Stimulated activated CD8-positive, alpha-beta memory T cell treated with anti-CD3 and anti-CD28 coated beads, Interleukin-15, amount 100 ng/mL, for 1 hour (primary cell): ENCODE results near the gene LPAR3.
"Not testable (repeated sequence)": the region's sequence is repeated elsewhere in the genome, so short reads cannot be mapped to it uniquely, and the experiment has no call there.

Experiments used
- DNase-seq: peaks from one replicate; pipeline ENCODE4 v3.0.0-alpha.2; 2020; ENCODE audit warnings: low read depth

The LPAR3 gene

DNA sequence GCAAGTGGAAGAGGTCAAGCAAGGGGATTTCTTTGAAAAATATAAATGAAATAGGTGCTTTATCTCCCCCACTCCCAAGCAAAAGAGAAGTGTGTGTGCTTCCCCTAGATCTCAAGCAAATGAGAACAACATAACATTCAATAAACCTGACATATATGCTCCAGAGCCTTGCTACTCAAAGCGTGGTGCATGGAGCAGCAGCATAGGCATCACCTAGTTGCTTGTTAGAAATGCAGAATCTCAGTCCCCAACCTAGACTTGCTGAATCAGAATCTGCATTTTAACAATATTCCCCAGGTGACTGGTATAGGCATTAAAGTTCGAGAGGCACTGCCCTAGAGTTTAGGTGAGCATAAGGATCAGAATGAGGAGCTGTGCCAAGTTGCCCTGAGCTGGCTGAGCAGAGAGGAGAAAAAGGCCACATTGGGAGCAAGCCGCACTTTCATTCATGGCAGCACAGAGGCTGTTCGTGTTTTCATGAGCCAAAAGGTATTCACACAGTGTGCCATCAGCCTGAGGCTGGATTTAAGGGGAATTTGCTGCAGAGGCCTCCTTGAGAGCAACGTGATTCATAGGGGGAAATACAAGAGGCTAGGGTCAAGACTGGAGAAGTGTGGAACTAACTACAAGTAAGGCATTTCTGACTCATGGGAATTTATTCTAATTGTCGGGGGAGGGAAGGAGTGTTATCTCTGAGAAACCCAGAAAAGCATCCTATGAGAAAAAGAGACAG, 14.3 kb upstream of the LPAR3 start:
- DNase-seq = no peak

DNA sequence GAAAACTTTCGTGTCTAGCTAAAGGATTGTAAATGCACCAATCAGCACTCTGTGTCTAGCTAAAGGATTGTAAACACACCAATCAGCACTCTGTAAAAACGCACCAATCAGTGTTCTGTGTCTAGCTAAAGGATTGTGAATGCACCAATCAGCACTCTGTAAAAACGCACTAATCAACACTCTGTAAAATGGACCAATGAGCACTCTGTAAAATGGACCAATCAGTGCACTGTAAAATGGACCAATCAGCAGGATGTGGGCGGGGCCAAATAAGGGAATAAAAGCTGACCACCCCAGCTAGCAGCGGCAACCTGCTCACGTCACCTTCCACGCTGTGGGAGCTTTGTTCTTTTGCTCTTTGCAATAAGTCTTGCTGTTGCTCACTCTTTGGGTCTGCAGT, 9.7 kb upstream of the LPAR3 start:
- not testable (repeated sequence) for DNase-seq

DNA sequence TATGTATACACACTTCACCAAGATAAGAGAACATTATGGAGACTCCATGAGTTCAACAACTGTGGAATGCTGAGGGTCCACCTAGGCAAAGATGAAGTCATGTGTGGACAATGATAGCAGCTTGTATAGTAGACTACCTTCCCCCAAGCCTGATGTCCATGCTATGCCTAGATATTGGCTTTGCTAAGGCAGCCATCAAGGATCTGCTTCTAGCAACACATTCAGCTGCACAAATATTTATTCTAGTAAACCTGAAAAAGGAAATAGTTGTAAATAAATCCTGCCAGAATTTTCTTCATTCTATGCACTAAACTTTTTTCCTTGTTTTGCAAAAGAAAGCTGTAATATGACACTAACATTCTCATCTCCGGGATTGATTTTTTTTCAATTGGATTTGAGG, 7.0 kb upstream of the LPAR3 start:
- DNase-seq = no peak

DNA sequence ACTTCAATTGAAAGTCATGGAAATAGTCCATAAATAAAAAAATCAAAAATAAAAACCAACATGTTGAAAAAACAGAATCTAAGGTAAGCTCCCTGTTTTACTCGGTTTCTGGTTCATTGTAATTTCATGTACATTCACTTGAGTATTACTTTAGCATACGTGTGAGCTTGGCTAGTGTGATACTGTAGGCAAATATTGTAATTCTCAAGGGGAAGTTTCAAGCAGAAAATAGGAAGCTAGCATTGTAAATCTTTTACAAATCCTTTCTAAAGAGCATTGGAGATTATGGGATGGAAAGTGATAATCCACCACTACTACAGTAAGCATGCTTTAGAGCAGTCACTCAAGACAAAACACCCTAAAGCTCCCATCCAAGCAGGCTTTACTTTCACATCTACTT, 3.3 kb upstream of the LPAR3 start:
- no peak for DNase-seq

DNA sequence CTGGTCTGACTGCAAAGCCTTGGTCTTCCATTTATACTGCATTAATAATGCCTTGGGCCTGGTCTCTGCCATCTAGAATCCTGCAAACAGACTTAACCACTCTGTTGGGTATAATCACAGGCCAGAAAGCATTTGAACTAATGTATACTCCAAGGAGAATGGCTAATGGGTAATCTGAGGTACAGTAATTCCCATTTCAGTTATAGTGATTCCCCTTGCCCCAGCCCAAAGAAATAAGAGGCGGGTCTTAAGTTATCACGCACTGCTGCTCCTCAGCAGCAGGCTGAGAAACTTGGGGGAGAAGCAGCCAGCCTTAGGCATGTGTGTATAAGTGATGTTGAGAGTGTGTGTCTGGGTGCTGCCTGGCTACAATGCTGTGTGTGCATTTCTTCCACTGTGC, 2.4 kb downstream of the LPAR3 start:
- no peak for DNase-seq

DNA sequence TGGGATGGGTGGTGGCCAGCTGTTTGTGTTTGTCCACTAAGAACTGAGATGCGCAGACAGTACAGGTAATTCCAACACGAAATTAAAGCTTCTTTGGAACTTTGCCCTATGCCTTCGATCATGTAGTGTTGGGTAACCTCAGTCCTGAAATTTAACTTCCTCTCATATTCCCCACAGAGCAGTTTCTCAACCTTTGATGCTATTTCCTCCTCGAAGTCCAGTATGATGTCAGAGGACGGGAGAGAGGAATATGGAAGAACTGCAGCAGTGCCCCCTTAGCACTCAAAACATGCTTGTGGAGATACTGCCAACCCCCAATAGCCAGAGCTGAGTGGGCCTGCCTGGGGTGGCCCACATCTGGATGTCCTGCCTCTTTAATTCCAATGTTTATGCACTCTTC, 3.6 kb downstream of the LPAR3 start:
- no peak for DNase-seq

DNA sequence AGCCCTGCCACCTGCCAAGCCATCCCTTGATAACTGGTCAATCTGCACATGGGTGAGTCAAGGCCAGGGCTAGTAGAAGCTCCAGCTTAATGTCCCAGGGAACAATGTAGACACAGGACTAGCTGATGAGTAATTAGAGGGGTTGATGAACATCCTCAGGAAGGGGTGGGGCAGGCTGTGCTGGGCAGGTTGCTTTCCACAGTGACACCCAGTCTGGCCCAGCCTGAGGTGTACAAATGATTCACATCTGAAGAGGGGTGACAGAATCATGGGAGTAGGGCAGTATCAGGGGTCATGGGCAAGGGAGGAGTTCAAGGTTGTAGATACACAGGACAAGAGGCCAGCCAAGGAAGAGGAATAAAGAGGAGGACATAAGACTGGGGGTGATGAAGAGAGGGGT, 4.3 kb downstream of the LPAR3 start:
- DNase-seq = no peak

DNA sequence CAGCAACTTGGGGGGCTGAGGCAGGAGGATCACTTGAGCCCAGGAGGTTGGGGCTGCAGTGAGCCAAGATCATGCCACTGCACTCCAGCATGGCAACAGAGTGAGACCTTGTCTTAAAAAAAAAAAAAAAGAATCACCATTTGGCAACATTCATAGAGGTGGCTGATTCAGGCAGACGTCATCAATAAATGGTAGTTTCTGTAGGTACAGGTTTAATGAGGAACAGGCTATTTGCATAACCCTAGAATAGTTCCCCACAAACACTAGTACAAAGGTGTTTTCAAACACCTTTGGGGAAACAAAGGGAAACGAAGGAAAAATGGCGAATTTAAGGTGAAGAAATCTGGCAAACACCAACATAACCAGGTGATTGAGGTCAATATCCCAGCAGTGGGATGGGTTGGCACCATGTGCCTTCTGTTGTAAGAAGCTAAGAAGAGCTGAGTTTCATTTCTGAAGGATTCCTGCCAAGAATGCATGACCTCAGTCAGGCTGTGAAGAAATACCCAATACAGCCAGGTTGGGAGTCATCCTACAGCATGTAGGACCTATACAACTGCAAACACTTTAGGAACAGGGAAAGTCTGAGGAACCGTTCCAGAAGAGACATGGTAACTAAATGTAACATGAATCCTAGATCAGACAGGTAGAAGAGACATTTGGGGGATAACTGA, 5.6 kb downstream of the LPAR3 start:
- DNase-seq = no peak

DNA sequence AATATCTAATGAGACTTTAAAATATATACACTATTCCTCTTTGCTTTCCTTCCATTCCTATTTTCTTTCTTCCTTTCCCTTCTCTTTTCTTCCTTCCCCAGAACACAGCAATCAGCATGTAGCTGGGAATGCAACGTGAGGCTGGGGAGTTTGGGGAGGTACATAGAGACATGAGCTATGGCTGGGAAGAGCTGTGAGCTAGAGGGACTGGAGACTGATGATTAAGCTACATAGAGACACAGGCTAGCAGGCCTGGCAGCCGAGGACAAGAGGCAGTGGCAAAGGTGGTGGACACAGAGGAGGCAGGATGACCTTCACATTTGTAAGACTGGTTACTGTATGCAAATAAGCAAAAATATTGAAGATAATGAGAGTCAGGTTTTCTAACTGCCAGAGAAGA, 7.5 kb downstream of the LPAR3 start:
- DNase-seq = no peak

DNA sequence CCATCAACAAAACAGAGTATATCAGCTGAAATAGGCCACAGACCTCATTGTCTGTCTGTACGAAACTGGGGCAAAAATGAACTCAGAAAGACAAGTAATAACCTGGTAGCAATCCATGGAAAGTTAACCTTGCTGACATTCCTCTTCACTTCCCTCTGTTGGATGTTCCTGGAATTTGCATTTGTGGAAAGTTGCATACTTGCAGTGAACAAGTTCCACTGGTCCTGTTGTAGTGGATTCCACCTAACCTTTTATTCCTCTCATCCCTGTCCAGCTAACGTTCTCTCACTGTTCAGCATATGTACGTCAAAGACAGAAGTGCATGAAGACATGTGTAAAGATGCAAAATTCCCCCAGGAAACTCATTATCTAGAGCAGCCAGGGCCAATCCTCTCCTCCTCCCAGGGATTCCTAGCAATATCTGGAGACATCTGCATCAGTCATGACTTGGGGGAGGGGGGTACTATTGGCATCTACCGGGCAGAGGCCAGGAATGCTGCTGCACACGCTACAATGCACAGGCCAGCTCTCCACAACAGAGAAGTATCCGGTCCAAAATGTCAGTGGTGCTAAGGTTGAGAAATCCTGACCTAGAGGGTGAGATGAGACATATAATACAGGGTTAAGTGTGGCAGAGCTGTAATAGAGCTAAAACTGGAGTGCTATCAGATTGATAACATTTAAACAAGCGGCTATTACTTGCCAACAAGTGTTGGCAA, 8.2 kb downstream of the LPAR3 start:
- DNase-seq = no peak

DNA sequence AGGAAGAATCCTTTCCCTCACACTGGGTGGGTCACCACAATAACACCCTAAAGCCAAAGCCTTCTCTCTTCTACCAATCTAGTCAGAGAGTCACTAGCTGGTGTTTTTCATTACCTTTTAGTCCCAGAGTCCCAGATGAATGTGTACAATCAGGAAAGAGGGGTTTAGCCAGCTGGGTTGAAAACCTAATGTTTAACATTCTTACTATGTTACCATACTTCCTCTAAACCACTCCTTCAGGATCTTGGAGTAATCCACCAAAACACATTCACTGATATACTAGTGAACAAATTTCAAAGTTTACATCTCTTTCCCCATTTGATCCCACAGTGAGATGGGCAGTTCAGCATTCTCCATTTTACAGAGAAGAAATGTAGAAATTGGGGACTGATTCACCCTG, 9.7 kb downstream of the LPAR3 start:
- DNase-seq = no peak

DNA sequence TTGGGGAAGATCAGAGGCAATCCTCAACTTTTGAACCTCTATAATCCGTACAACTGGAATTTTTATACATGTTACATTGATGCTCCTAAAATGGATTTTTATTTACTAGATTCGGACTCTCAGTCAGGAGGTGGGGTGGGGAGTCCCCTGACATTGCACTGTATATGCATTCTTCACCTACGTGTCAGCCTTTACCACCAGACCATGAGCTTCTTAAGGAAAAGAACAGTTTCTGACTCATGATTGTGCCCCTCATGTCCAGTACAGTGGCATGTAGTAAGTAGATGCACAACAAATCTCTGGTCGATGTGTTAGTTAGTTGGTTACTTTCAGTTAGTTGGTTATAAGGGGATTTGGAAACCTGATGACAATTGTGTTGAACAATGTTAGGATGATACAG, 15.4 kb downstream of the LPAR3 start:
- no peak for DNase-seq

DNA sequence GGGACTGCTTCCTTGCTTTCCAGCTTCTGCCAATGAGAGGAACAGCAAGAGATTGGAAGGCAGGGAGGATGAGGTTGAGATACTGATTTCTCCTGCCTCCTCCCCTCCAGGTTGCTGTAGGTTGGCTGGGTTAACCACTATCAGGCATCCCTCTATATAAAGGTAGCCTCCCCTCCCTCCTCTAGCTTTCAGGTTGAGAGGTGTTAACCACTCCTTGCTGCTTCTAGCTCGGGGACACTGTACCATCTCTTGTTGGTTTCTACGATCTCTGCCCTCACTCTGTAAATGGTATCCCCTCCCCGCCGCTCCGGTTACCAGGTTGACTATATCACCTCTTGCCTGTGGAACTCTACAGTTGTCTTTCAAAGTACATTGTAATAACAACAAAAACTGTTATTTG, 16.7 kb downstream of the LPAR3 start:
- DNase-seq = no peak

DNA sequence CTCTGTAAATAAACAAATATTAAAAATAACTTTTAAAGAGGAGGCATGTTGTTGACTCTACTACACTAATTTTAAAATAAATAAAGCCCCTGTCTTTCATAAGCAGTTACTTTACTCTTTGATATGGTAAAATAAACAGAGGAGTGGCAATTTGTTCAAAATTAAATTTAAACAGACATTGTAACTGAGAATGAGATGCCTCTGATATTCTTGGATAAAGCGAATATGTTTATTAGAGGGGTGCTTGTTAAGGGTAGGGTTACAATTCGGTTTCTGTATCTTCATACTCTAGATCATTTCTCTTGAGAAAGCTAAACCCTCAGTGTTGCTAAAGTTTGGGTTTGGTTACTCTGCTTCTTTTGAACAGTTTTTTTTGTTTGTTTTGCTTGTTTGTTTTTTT, 19.6 kb downstream of the LPAR3 start:
- DNase-seq = no peak

DNA sequence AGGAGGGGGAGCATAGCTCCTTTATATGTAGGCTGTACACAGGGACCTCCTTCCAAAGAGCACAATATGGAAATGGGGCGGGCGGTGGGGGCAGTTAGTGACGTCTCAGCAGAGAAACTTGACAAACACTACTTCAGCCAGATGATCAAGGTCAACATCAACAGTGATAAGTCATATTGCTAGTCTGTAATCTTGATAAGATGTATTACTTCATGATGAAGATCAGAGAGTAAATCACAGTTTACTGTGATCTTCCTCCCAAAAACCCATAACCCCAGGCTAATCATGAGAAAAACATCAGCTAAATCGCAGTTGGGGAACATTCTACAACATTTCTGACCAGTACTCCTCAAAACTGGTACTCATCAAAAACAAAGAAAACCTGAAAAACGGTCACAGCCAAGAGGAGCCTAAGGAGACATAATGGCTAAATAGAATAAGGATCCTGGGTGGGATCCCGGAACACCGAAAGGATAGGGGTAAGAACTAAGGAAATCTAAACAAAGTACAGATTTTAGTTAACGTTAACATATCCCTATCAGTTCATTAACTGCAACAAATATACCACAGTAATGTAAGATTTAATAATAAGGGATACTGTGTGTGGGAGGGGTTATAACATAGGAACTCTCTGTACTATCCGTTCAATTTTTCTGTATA, 20.2 kb downstream of the LPAR3 start:
- no peak for DNase-seq

DNA sequence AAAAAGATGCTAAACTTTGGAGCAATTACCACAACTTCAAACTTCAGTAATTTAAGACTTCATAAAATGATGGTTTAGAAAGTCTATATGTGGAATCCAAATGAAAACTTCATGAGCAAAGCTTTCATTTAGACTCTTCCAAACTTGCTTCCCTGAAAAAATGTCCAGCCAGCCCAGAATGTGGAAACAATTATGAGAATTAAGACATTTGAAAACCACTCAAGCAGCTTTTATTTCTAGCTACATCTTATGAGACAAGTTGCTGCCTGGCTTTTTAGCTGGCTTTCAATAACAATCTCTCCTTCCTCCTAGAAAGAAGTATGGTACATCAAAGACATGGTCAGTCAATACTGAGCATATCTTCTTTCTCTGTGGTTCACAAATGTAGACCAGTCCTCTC, 21.8 kb downstream of the LPAR3 start:
- no peak for DNase-seq

DNA sequence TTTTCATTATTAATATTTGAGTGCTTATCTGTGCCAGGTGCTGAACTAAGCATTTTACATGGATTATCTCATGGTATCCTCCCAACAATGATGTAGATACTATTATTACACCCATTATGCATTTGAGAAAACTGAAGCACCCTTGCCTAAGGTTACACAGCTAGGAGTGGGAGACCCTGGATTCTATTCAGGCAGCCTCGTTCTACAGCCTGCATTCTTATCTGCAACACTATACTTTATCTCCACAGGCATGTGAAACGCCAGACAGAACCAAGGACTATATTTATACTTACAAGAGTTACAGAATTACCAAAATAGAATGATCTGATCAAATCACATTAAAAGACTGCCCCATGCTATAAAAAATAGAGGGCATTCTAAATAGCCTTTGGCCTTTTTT, 22.4 kb downstream of the LPAR3 start:
- DNase-seq = no peak

DNA sequence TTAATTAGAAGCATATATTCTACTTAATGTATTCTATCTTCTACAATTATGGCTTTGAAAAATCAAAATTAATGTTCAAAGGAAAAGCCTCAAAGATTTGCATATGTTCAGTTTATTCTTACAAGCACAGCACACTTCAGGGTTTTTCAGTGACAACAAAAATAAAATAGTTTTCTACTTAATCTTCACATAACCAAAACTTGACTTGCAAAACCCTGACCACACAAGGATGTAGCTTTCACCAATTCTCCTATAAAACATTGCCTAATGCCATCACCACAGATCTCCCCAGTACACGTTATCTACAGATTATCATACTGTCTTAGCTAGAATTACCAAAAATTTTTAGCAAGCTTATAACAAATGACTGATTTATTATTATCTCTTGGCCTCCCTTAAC, 23.3 kb downstream of the LPAR3 start:
- no peak for DNase-seq

DNA sequence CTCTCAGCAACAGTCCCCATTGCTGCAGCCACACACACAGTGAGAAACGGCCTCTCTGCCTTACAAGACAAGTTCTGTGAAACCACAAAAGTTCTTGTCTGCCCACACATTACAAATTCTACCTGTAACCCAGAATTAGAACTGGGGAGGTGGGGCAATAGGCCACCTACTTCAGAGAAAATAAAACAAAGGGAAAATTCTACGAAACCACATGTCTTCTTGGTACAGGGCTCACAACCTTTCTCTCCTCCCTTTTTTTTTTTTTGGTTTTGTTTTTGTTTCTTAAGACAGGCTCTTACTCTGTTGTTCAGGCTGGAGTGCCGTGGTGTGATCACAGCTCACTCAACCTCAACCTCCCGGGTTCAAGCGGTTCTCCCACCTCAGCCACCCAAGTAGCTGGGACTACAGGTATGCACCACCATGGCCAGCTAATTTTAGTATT, 30.2 kb downstream of the LPAR3 start:
- no peak for DNase-seq

DNA sequence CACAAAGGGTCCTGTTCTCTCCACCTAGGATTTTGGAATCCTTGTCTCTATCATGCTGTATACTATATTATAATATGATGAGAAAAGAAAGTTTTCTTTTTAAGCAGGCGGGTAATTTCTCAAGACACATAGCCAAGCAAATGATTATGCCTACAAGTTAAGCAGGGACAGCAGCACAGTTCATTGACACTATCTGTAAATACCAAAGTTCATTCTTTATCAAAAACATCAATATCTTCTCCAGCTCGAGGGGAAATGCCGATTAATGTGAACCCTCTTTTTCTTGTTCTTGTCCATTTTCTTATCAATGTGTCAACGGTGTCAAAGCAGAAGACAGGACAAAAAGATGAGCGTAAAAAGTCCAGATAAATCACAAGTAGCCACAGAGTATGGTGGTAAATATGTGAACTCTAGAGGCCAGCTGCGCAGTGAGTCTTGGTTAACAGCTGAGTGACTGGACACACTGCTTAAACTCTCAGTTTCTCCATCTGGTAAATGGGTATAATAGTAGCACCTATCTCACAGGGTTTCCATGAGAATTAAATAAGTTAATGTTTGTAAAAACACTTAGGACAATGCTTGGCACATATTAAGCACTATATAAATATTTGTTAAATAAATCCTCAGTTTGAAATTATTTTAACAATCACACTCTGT, 30.9 kb downstream of the LPAR3 start:
- no peak for DNase-seq

DNA sequence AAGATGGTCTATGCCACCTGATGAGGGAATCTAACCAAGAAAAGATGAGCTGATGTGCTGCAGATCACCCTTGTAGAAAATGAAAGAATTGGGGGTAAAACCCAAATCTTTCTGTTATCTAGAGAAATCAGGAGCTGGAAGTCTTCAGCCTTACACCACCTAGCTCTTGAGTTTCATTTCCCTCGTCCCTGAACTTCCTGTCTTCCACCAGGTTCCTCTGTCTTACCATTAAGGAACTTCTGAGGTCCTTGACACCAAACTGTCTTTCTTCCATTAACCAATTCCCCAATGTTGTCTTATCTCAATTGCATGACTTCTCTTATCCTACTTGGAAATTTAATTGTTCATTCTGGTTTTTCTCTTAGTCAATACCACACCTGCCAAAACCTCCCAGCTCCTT, 31.5 kb downstream of the LPAR3 start:
- DNase-seq = no peak

DNA sequence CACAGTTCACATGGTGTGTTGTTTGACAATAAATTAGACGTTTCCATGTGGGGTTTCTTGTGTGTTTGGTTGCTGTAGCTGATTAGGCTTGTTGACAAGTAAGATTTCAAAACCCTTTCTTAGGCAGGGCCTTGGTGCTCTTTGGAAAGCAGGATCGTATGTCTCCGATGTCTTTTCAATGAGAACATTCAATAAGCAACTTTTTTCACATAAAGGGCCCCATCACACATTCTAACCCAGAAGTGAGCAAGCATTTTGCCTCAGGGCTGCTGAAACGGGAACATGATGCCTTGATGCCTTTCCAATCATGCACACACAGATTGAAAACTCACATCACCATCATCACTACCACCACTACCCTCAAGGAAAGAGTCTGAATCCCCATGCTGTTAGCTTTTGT, 33.1 kb downstream of the LPAR3 start:
- DNase-seq = no peak
